Astrocyte (in vitro differentiated cells and primary cell): Measurements from ENCODE around the gene RBBP8NL. TPM values are rescaled to one million over a fixed set of nuclear protein-coding genes. Genes with fewer than 3 reads are reported as not detected.

Source experiments
- DNase-seq: peaks from one replicate; pipeline ENCODE4 v3.0.0-alpha.2; 2010; ENCODE audit warnings: low read depth
- FAIRE-seq: peaks from 2 replicates; lab custom pipeline; 2011; peaks lifted over from hg19 to GRCh38; lab: Jason Lieb, UNC
- H2AFZ ChIP-seq: 2 replicates; pipeline ENCODE4 v1.6.0; 2012; ENCODE audit warnings: low read depth, low read length, inconsistent platforms
- H3K27ac ChIP-seq: 2 replicates; pipeline ENCODE4 v1.5.1; 2011; ENCODE audit warnings: low read depth, low read length, inconsistent platforms
- H3K27me3 ChIP-seq: 2 replicates; pipeline ENCODE4 v1.6.0; 2011; ENCODE audit warnings: low read length, inconsistent platforms; ENCODE audit not compliant: insufficient read depth
- H3K36me3 ChIP-seq: 2 replicates; pipeline ENCODE4 v1.5.1; 2011; ENCODE audit warnings: low read length, inconsistent platforms; ENCODE audit not compliant: insufficient read depth
- H3K4me1 ChIP-seq: 2 replicates; pipeline ENCODE4 v1.5.1; 2011; ENCODE audit warnings: low read length, inconsistent platforms; ENCODE audit not compliant: insufficient read depth
- H3K4me2 ChIP-seq: 2 replicates; pipeline ENCODE4 v1.6.0; 2012; ENCODE audit warnings: low read length, inconsistent platforms
- H3K4me3 ChIP-seq: 2 replicates; pipeline ENCODE4 v1.5.1; 2011; ENCODE audit warnings: low read depth, mild to moderate bottlenecking, low read length, inconsistent platforms; ENCODE audit not compliant: insufficient read depth
- H3K79me2 ChIP-seq: 2 replicates; pipeline ENCODE4 v1.6.0; 2012; ENCODE audit warnings: mild to moderate bottlenecking, low read length, inconsistent platforms; ENCODE audit not compliant: insufficient read depth
- H3K9ac ChIP-seq: 2 replicates; pipeline ENCODE4 v1.6.0; 2012; ENCODE audit warnings: mild to moderate bottlenecking, low read length, inconsistent platforms
- H3K9me3 ChIP-seq: 2 replicates; pipeline ENCODE4 v1.5.1; 2012; ENCODE audit warnings: low read depth, mild to moderate bottlenecking, low read length, inconsistent platforms; ENCODE audit not compliant: insufficient read depth
- H4K20me1 ChIP-seq: 2 replicates; pipeline ENCODE4 v1.6.0; 2012; ENCODE audit warnings: low read length, inconsistent platforms; ENCODE audit not compliant: insufficient read depth
- H3K27ac Mint-ChIP-seq: one replicate; pipeline ENCODE4 v1.8.0; 2021; ENCODE audit warnings: mild to moderate bottlenecking, mixed read lengths; ENCODE audit not compliant: unreplicated experiment
- H3K27me3 Mint-ChIP-seq: one replicate; pipeline ENCODE4 v1.8.0; 2021; ENCODE audit warnings: low read depth, mixed read lengths; ENCODE audit not compliant: unreplicated experiment
- H3K36me3 Mint-ChIP-seq: one replicate; pipeline ENCODE4 v1.8.0; 2021; ENCODE audit warnings: low read depth, mixed read lengths; ENCODE audit not compliant: unreplicated experiment
- H3K4me1 Mint-ChIP-seq: one replicate; pipeline ENCODE4 v1.8.0; 2021; ENCODE audit warnings: low read depth, mixed read lengths; ENCODE audit not compliant: unreplicated experiment
- H3K4me3 Mint-ChIP-seq: one replicate; pipeline ENCODE4 v1.8.0; 2021; ENCODE audit warnings: mild to moderate bottlenecking, moderate library complexity, mixed read lengths; ENCODE audit not compliant: unreplicated experiment
- H3K9me3 Mint-ChIP-seq: one replicate; pipeline ENCODE4 v1.8.0; 2021; ENCODE audit warnings: mild to moderate bottlenecking, mixed read lengths; ENCODE audit not compliant: unreplicated experiment
- CTCF ChIP-seq: IDR thresholded peaks from 2 replicates; pipeline ENCODE4 v1.5.1; 2011; ENCODE audit warnings: low read depth, mild to moderate bottlenecking, inconsistent platforms, low read length, moderate library complexity; ENCODE audit not compliant: insufficient read depth
- EZH2 ChIP-seq: IDR thresholded peaks from 2 replicates; pipeline ENCODE4 v1.6.1; 2012; ENCODE audit warnings: mild to moderate bottlenecking, low read length, inconsistent platforms; ENCODE audit not compliant: insufficient read depth
- total RNA-seq: library from RNA; stranded (reverse); gene quantifications from 2 replicates; pipeline ENCODE4 v1.2.1, GENCODE V29; 2021

The RBBP8NL gene
- total RNA-seq, 1 donor from 2014 or later: 0.14 TPM

GRCh38 chr20:62460678-62461077, 33.3 kb upstream of the RBBP8NL start:
- no peak overlapping the region for H3K9ac ChIP-seq
- no peak for FAIRE-seq
- Mint-ChIP-seq H3K9me3 (no peaks in the 10 kb centered on the region), H3K4me3 (no peak overlapping the region), H3K27ac (no peak overlapping the region), H3K27me3 (peaks cover 22% of the 10 kb centered on the region), H3K4me1 (no peaks in the 10 kb centered on the region), H3K36me3 (no peaks in the 10 kb centered on the region)
- no peak overlapping the region for H3K4me3 ChIP-seq
- DNase-seq: no peak
- no peaks in the 10 kb centered on the region for H3K79me2 ChIP-seq
- no peak overlapping the region for H3K27ac ChIP-seq
- H2AFZ ChIP-seq: no peak overlapping the region
- no peaks in the 10 kb centered on the region for H3K36me3 ChIP-seq
- H3K4me2 ChIP-seq: no peak overlapping the region
- no peaks in the 10 kb centered on the region for H3K9me3 ChIP-seq
- H4K20me1 ChIP-seq: no peaks in the 10 kb centered on the region
- H3K4me1 ChIP-seq: no peaks in the 10 kb centered on the region
- no peak for TF ChIP-seq CTCF
- no peak for TF ChIP-seq EZH2
- peaks cover 2% of the 10 kb centered on the region for H3K27me3 ChIP-seq

- Histone ChIP-seq H2AFZ (no peak overlapping the region), H4K20me1 (no peaks in the 10 kb centered on the region), H3K4me1 (no peaks in the 10 kb centered on the region), H3K9ac (no peak overlapping the region), H3K4me3 (no peak overlapping the region), H3K27ac (no peak overlapping the region), H3K79me2 (no peaks in the 10 kb centered on the region), H3K27me3 (peaks cover 2% of the 10 kb centered on the region), H3K4me2 (no peak overlapping the region), H3K9me3 (no peaks in the 10 kb centered on the region), H3K36me3 (no peaks in the 10 kb centered on the region)
- Mint-ChIP-seq H3K9me3 (no peaks in the 10 kb centered on the region), H3K4me3 (no peak overlapping the region), H3K4me1 (no peaks in the 10 kb centered on the region), H3K27me3 (peaks cover 29% of the 10 kb centered on the region), H3K27ac (no peak overlapping the region), H3K36me3 (no peaks in the 10 kb centered on the region)
- FAIRE-seq (no peak), DNase-seq (no peak)
- TF ChIP-seq EZH2: no peak
- no peak for TF ChIP-seq CTCF
These were observed 32.1 kb upstream of the RBBP8NL start for GRCh38 chr20:62459488-62459887.

- Mint-ChIP-seq H3K4me1 (no peaks in the 10 kb centered on the region), H3K27me3 (peaks cover 27% of the 10 kb centered on the region), H3K27ac (no peak overlapping the region), H3K36me3 (no peaks in the 10 kb centered on the region), H3K4me3 (no peak overlapping the region), H3K9me3 (no peaks in the 10 kb centered on the region)
- H3K9ac ChIP-seq: no peak overlapping the region
- no peaks in the 10 kb centered on the region for H3K4me1 ChIP-seq
- H3K4me2 ChIP-seq: no peak overlapping the region
- no peak overlapping the region for H3K4me3 ChIP-seq
- no peak overlapping the region for H2AFZ ChIP-seq
- FAIRE-seq: no peak
- H3K27ac ChIP-seq: no peak overlapping the region
- H3K79me2 ChIP-seq: no peaks in the 10 kb centered on the region
- H3K36me3 ChIP-seq: no peaks in the 10 kb centered on the region
- TF ChIP-seq EZH2 (no peak), CTCF (no peak)
- peaks cover 2% of the 10 kb centered on the region for H3K27me3 ChIP-seq
- no peak for DNase-seq
- no peaks in the 10 kb centered on the region for H3K9me3 ChIP-seq
- no peaks in the 10 kb centered on the region for H4K20me1 ChIP-seq
These were observed 31.2 kb upstream of the RBBP8NL start for GRCh38 chr20:62458275-62459251.
